T-helper 2 cell (primary cell): ENCODE results near the gene SULT1E1.

Experiments used
- DNase-seq, 5 experiments: peaks; one replicate each; pipeline versions ENCODE4 v3.0.0 to v3.0.0-alpha.2; 2012 to 2022
- total RNA-seq, 2 donors: gene quantifications; one replicate each; lab custom pipeline; 2026; lab: John Stamatoyannopoulos, UW

Gene SULT1E1
- 0 to 0.31 reads per million in 2 donors for total RNA-seq

GRCh38 chr4:69860052-69860451, at the start of gene SULT1E1:
SULT1E1 (minus strand) TSS chr4:69860145; CDS start chr4:69857644, 2,501 bp downstream.
- no peak for DNase-seq

DNA sequence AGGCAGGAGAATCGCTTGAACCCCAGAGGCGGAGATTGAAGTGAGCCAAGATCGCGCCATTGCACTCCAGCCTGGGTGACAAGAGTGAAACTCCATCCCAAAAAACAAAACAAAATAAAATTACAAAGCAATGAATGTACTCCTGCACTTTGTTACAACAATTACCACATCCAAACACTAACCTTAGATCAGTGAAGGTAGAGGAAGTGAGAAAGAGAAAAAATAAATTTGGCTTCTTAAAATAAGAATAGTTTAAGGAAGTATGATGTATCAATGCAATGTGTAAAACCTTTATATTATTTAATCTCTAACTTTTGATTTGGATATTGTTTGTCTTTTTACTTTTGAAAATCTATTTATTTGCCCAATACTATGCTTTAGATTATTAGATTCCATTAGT, 49.2 kb upstream of the SULT1E1 start:
- no peak for DNase-seq

DNA sequence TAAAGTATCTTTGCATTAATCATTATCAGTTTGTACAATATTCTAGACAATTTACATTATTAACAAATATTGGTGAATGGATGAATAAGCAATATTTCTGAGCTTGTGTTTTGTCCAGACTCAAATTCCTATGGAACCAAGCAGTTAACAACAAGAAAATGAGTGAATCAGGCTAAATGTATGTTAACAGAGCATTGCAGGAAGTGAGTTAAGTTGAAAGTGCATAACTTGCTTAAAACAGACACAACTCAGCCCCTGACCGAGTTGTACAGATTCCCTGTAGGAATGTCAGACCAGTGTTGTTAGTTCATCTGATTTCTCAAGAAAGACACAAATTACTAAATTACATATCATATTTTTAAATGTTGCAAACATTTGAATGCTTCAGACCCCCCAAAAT, 47.2 kb upstream of the SULT1E1 start:
- no peak for DNase-seq

DNA sequence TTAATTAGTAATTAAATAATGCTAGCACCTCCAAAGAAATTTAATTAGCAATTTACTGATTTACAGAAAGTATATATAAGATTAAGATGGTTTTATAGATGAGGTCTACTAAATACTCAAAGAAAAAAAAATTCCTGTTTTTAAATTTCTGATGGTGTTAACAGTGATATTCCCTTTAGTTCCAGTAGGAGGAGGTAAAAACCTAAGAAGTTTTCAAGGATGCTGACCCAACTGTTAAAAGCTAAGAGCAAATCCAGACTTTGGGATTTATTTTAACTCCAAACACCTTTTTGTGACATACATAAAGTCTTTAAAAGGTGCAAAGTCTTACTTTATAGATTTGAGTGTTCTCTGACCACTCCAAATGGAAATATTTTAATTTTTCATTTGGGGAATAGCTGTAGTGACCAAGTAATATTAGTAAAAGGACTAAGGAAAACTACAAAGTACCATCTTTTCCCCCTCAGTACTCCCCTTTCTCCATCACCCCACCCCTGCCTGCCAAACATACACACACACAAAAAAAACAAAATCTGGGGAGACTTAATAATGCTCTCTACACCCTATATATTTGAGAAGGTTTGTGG, 36.7 kb upstream of the SULT1E1 start:
- DNase-seq, result no peak

DNA sequence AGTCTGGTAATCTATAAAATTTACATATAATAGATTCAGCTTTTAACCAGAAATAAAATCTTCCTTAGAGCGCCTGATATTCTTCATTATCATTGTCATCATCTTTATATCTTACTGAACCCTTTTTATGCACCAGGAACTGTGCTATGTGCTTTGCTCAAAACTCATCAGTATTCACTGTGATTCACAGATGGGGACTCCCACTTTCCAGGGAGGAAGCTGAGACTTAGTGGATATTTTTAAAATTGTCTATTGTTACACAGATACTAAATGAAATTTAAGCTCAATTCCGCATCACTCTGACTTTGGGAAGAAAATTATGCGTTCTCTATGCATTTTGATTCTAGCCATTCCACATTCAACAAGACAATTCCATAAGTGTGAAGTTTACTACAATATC, 34.8 kb upstream of the SULT1E1 start:
- DNase-seq, result no peak

DNA sequence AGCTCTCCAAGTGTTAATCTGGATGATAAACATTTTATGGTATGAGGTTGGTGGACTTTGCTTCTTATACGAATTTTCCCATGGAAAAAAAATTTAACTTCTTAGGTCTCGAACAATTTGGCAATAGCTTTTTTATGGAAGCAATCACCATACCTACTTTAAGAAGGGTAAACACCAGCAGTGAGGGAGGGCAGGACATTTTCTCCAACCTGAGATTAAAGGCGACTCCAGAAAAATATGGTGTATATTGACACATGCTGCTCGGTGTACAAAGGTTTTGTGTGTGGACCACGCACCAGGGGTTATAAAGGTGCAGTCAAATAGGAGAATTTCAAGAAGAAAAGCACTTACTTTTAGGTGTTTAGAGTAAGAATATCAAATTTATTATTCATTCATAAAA, 34.2 kb upstream of the SULT1E1 start:
- no peak for DNase-seq

DNA sequence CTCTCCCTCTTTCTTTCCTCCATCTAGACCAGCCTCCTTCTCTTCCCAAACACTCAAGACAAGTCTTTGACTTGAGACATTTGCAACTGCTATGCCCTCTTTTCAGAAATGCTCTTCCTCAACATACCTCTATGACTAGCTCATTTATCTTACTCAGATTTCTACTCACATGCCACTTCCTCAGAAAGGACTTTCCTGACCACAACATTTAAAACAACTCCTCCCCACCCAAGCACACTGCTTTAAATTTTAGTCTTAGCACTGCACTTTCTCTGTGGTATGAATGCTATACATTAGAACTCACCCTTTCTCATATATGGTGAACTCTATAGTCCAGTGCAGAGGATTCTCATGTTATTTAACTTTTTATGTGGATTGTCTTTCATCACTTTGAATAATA, 28.4 kb upstream of the SULT1E1 start:
- peak in 1 of 5 experiments; percentile 67 for DNase-seq

- DNase-seq, result no peak
Measured at GRCh38 chr4:69882150-69882549, 22.2 kb upstream of the SULT1E1 start.

DNA sequence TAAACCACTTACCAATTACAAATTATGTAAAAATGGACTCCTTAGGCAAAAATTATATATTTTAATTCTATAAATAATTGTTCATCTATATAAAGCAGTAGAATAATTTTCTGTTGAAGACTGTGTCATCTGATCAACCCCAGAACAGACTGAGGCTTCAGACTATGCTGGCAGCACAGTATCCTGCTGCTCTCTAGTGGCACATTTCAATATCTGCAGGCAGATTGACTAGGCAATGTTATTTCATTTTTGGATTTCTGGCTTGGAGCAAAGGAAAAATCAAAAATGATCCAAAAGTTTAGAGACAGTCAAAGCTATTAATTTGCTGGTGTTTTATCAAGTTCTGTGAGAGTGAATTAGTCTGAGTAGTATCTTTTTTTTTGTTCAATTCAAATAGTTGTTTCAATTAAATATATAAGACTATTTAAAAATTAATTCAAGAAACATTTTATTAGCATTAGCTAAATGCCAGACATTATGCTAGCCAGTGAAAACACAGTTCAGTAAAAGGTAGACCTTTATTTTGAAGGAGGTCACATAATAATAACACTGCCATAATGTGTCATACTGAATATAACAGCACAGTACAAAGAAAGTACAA, 21.3 kb upstream of the SULT1E1 start:
- DNase-seq, result peak in 1 of 5 experiments; percentile 38

DNA sequence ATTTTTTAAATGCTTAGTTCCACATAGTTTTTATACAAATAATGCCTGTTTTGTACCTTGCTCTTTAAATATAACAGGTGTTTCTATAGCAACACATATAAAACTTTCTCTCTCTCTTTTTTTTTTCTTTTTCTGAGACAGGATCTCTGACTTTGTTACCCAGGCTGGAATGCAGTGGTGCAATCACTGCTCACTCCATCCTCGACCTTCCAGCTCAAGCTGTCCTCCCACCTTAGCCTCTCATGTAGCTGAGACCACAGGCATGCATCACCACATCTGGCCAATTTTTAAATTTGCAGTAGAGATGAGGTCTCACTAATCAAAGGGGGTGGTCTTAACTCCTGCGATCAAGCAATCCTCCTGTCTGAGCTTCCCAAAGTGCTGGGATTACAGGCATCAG, 18.3 kb upstream of the SULT1E1 start:
- no peak for DNase-seq

GRCh38 chr4:69877453-69877852, 17.5 kb upstream of the SULT1E1 start:
- no peak for DNase-seq

GRCh38 chr4:69876071-69876470, 16.1 kb upstream of the SULT1E1 start:
- no peak for DNase-seq

DNA sequence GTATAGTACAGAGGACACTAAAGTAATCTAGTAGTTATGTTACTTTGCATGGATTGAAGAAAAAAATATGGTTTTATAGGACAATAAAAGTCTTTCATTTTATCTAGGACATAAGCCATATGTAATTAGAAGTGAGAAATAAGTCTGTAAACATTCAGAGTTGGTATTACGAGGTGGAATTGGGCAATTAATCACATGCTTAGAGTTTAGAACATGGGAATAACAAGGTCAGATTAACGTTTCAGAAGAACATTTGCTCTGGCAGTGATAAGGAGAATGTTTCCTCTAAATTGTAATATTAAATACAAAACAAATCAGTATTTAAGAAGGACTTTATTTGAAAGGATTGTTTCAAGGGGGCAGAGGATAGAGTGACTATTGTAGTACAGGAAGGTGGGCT, 15.6 kb upstream of the SULT1E1 start:
- DNase-seq, result no peak

DNA sequence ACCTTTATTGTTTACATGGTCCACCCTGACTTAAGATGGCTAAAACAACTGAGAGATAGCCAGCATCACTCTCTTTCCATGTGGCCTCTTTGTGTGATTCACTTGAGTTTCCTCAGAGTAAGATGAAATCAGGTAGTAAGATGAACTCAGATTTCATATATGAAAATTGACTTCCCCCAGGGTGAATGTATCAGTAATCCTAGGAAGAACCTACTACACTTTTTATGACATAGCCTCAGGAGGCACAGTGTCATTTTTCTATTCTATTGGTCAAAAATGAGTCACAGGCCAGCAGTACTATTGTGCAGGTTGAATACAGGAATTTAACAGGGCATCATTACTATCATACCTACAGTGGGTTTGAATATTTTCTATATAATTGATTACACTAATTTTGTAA, 14.6 kb upstream of the SULT1E1 start:
- no peak for DNase-seq

GRCh38 chr4:69861756-69862155, 1.8 kb upstream of the SULT1E1 start:
- DNase-seq, result no peak

DNA sequence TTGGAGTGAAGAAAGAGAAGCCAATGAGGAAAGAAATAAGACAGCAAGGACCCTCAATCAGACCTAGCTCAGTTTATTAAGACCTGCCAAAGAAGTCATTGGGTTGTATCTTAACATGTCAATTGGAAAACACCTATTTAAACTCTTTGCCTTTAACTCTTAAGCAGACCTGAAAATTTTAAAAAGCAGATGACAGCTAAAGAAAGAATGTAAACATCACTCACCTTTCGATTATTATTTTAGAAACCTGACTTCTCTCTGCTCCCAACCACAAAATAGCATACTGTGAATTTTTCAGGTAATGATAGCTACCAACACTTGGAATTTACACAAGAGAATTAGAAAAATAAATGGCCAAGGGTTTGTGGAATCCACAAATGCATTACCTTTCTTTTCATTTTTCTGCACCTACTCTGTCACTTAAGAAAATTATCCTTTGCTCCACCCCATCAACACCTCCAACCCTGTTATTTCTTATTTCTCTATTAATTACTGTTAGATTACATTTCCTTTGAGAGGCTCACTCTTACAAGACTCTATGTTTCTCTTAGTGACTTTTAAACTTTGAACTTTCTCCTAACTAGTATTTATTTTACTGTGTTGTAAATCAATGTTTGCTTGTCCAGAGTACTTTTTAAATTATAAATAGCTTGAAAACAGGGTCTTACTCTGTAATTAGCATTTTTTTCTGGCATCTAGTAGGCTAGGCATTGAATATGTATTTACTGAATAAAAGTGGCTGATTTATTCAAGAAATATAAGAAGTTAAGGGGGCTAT, 765 bp upstream of the SULT1E1 start:
- DNase-seq, result no peak

DNA sequence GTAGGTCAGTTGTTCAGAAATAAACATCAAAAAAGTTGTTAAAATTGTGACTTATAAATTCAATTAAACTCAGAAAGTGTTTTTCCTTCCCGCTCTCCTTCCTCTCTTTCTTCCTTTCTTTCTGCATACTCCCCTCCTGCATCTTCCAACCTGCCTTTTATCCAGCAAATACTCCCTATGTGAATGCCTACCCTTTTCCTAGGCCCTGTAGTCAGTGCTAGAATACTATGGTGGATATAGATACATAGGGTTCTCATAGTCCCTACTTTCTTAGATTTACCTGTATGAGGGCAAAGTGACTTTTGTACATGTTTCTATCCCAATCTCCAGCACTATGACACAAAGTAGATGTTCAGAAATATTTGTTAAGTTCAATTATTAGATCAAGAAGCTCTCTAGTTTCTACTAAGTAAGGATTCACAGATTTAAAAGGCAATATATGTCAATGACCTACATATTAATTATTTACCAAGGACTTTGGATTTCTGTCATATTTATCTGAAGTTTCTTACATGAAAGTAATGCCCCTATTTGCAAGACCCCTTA, 732 bp downstream of the SULT1E1 start:
- DNase-seq, result no peak

- no peak for DNase-seq
Measured at GRCh38 chr4:69858690-69859089, 1.3 kb downstream of the SULT1E1 start.

GRCh38 chr4:69855822-69856221, 4.1 kb downstream of the SULT1E1 start:
- DNase-seq, result no peak

GRCh38 chr4:69849969-69850368, 10.0 kb downstream of the SULT1E1 start:
- peak in 1 of 5 experiments; percentile 62 for DNase-seq

DNA sequence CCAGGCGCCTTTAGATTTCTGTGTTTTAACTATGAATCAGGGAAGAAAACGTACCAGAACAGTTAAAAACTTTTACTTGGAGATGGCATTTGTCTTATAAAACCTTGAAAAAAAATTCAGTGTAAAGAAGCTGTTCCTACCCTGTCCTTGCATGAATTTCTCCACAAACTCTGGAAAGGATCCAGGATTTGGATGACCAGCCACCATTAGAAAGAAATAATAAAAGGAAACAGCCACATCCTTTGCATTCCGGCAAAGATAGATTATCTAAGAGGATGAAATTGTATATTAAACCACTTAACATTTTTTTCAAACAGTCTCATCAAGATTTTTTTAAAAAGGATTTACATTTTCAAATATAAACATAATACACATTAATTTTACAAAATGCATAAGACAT, 10.6 kb downstream of the SULT1E1 start:
- DNase-seq, result no peak

- no peak for DNase-seq
Measured at GRCh38 chr4:69848028-69848427, 11.9 kb downstream of the SULT1E1 start.

- peak in 1 of 5 experiments; percentile 23 for DNase-seq
Measured at GRCh38 chr4:69843932-69844331, 16.0 kb downstream of the SULT1E1 start.

- DNase-seq, result no peak
Measured at GRCh38 chr4:69843301-69843700, 16.6 kb downstream of the SULT1E1 start.
